Tibial nerve (tissue), 4 donors: Measurements from ENCODE around the gene POLR1C. TPM values are rescaled to one million over a fixed set of nuclear protein-coding genes. Genes with fewer than 3 reads are reported as not detected.

Experiments used
- DNase-seq, 2 donors: peaks; one replicate each; pipeline ENCODE4 v3.0.0-alpha.2; 2019; ENCODE audit warnings: low spot score in 2 of 2
- H3K27ac ChIP-seq, 4 donors: fragments of 200-600 bp; sonication (generic) in 3 of 4; one replicate each; pipeline ENCODE4 v1.5.1; 2017 to 2019; ENCODE audit warnings: mild to moderate bottlenecking in 1 of 4
- H3K27me3 ChIP-seq, 2 donors: fragments of 200-600 bp; sonication (generic) in 1 of 2; one replicate each; pipeline versions ENCODE4 v1.5.1 to v1.6.0; 2017 to 2019
- H3K36me3 ChIP-seq, 3 donors: fragments of 200-600 bp; sonication (generic); one replicate each; pipeline ENCODE4 v1.5.1; 2018 to 2019
- H3K4me1 ChIP-seq, 4 donors: fragments of 200-600 bp; sonication (generic) in 3 of 4; one replicate each; pipeline ENCODE4 v1.5.1; 2017 to 2019
- H3K4me3 ChIP-seq, 4 donors: fragments of 200-600 bp; sonication (generic) in 3 of 4; one replicate each; pipeline ENCODE4 v1.5.1; 2017 to 2019; ENCODE audit warnings: mild to moderate bottlenecking in 1 of 4, moderate library complexity in 1 of 4
- H3K9me3 ChIP-seq, 4 donors: fragments of 200-600 bp; sonication (generic) in 3 of 4; one replicate each; pipeline ENCODE4 v1.5.1; 2017 to 2019
- EP300 ChIP-seq, 2 donors: sonication (generic); formaldehyde crosslinking; IDR thresholded peaks; one replicate each; pipeline ENCODE4 v1.6.1; 2017; ENCODE audit warnings: antibody characterized with exemption in 2 of 2, mild to moderate bottlenecking in 1 of 2
- POLR2A ChIP-seq, 2 donors: fragments of 450-650 bp; IDR thresholded peaks; one replicate each; pipeline ENCODE4 v1.6.1; 2017; ENCODE audit warnings: antibody characterized with exemption in 2 of 2, mild to moderate bottlenecking in 2 of 2, moderate library complexity in 2 of 2
- WGBS, 2 donors: methylation state at CpG; one replicate each; pipeline ENCODE4 v1.1.5; 2018; 5-methylcytosine and 5-hydroxymethylcytosine counted together
- total RNA-seq, 4 donors: library from RNA; depleted of rRNA; stranded (reverse); fragments of >200 nt; gene quantifications; one replicate each; pipeline ENCODE4 v1.1.0, GENCODE V29; 2016
- TF ChIP-seq, protein P1 (sequence below), 5 experiments: fragments of 200-600 bp in 3 of 5; fragments of 450-650 bp in 2 of 5; sonication (generic) in 3 of 5; IDR thresholded peaks; one replicate each; pipeline ENCODE4 v1.5.1; 2016 to 2019; ENCODE audit warnings: antibody characterized with exemption in 5 of 5, mild to moderate bottlenecking in 3 of 5, moderate library complexity in 2 of 5

Gene POLR1C
- total RNA-seq, 4 donors from 2014 or later = 24.5 to 45.5 (median 29.7) TPM

DNA sequence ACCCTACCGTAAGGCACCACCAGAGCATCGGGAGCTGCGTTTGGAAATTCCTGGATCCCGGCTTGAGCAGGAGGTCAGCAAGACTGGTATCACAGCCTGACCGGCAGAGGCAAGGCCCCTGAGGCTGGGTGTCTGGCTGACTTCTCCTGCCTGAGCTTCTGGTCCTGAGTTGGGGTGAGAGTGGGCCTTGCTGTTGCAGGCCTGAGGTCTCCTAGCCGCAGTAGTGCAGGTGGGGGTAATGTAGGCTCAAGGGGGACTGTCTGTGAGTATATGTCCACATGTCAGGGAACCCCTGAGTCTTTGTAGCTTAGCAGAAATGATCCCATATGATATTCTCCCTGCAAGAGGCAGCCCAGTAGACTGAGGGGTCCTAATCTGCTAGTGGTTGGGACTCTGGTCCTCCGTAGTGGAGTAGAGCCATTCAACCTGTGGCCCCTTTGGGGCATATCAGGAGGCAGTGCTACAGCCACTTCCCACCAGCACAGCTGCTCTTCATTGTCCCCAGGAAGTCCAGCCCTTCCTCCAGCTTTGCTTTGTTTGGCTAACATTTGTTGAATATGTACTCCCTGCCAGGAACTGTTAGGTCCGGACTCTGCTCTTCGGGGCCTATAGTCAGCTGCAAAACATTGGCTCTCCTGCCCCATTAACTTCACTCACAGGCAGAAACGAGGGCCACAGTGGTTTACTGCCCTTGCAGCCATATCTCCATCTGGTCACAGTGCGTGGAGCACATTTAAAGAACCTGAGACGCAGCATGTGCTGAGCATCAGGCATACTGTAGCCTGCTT lies 17.7 kb upstream of the POLR1C start:
- DNase-seq = no peak
- H3K9me3 ChIP-seq = no peaks in the 10 kb centered on the region
- peaks cover 5 to 64% (median 5%) of the 10 kb centered on the region in 3 donors for H3K36me3 ChIP-seq
- H3K4me1 ChIP-seq = peaks cover 0 to 22% (median 10%) of the 10 kb centered on the region in 4 donors
- 65 to 79% methylated on average over 12 of the region's 12 CpGs for WGBS, 2 donors
- H3K27me3 ChIP-seq = no peaks in the 10 kb centered on the region
- H3K27ac ChIP-seq = peak overlapping the region in 1 of 4 donors; percentile 84
- TF ChIP-seq POLR2A (IDR thresholded peaks at IDR 0.05) = no peak
- TF ChIP-seq, protein P1, sequence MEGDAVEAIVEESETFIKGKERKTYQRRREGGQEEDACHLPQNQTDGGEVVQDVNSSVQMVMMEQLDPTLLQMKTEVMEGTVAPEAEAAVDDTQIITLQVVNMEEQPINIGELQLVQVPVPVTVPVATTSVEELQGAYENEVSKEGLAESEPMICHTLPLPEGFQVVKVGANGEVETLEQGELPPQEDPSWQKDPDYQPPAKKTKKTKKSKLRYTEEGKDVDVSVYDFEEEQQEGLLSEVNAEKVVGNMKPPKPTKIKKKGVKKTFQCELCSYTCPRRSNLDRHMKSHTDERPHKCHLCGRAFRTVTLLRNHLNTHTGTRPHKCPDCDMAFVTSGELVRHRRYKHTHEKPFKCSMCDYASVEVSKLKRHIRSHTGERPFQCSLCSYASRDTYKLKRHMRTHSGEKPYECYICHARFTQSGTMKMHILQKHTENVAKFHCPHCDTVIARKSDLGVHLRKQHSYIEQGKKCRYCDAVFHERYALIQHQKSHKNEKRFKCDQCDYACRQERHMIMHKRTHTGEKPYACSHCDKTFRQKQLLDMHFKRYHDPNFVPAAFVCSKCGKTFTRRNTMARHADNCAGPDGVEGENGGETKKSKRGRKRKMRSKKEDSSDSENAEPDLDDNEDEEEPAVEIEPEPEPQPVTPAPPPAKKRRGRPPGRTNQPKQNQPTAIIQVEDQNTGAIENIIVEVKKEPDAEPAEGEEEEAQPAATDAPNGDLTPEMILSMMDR (IDR thresholded peaks at IDR 0.05) = no peak
- TF ChIP-seq EP300 (IDR thresholded peaks at IDR 0.05) = no peak
- H3K4me3 ChIP-seq = no peak overlapping the region

DNA sequence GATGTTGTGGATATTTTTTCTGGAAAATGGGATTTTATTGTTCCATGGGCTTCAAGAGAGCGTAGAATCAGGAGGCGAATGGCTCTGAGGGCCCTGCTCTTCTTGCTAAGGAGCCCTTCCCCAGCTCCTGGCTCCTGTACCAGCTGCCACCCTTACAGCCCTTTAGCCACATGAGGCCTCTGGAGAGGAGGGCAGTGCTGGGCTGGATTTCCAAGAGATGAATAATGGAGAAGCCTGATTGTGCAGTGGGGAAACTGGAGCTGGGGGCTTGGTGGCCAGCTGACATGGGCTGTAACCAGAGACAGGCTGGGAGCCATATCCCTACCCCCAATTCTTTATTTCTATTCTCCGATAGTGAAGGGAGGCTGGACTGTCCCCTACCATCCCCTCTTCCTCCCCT lies 16.0 kb upstream of the POLR1C start:
- Histone ChIP-seq H3K9me3 (no peaks in the 10 kb centered on the region), H3K4me1 (peaks cover 0 to 12% (median 4%) of the 10 kb centered on the region in 4 donors), H3K4me3 (no peak overlapping the region), H3K27ac (no peak overlapping the region), H3K36me3 (peaks cover 5 to 81% (median 5%) of the 10 kb centered on the region in 3 donors), H3K27me3 (no peaks in the 10 kb centered on the region)
- 97 to 100% methylated on average over 3 of the region's 3 CpGs for WGBS, 2 donors
- DNase-seq = no peak
- TF ChIP-seq, protein P1 (IDR thresholded peaks at IDR 0.05) = no peak
- no peak for TF ChIP-seq POLR2A (IDR thresholded peaks at IDR 0.05)
- no peak for TF ChIP-seq EP300 (IDR thresholded peaks at IDR 0.05)

DNA sequence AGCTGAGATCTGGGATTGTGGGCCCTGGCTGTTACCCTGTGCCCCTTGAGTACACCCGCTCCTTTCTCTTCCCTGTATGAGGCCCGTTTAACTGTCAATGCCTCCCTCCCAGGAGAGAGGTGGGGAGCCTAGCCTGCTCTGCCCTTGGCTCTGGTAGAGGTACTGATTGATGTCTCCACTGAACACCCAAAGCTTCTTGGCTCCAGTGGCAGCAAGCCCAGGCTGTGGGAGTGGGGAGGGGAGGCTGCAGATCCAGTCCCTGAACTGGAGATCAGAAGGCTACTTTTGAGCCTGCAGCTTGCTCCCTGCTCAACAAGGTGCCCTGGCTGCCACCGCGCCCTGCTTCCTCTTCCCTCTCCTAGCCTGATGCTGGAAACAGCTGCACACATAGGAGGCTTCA lies 14.2 kb upstream of the POLR1C start:
- Histone ChIP-seq H3K27ac (no peak overlapping the region), H3K27me3 (no peaks in the 10 kb centered on the region), H3K9me3 (no peaks in the 10 kb centered on the region), H3K4me3 (no peak overlapping the region), H3K4me1 (peaks cover 0 to 9% (median 1%) of the 10 kb centered on the region in 4 donors), H3K36me3 (peaks cover 5 to 85% (median 5%) of the 10 kb centered on the region in 3 donors)
- no peak for DNase-seq
- WGBS, 2 donors = 77 to 84% methylated on average over 2 to 4 of the region's 4 CpGs
- TF ChIP-seq EP300 (IDR thresholded peaks at IDR 0.05) = no peak
- TF ChIP-seq, protein P1 (IDR thresholded peaks at IDR 0.05) = no peak
- TF ChIP-seq POLR2A (IDR thresholded peaks at IDR 0.05) = no peak

DNA sequence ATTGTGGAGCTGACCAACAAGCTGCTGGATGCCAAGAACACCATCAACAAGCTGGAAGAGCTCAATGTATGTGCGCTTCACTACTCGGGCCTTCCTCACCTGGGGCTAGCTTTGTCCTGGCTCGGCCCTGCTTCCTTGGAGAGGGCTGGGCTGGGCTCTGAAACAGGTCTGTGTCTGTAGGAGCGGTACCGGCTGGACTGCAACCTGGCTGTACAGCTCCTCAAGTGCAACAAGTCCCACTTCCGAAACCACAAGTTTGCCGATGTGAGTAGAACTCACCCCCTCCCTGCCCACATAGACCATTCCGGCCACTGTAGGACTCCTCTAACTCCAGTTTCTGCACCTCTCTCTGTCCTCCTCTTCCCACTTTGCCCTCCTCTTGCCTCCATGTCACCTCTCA lies 13.4 kb upstream of the POLR1C start:
- Histone ChIP-seq H3K27ac (no peak overlapping the region), H3K9me3 (no peaks in the 10 kb centered on the region), H3K4me1 (peaks cover 0 to 9% (median 1%) of the 10 kb centered on the region in 4 donors), H3K36me3 (peaks cover 5 to 78% (median 5%) of the 10 kb centered on the region in 3 donors), H3K4me3 (no peak overlapping the region), H3K27me3 (no peaks in the 10 kb centered on the region)
- TF ChIP-seq POLR2A (IDR thresholded peaks at IDR 0.05) (no peak), EP300 (IDR thresholded peaks at IDR 0.05) (no peak)
- TF ChIP-seq, protein P1 (IDR thresholded peaks at IDR 0.05) = no peak
- no peak for DNase-seq
- WGBS, 2 donors = 85 to 94% methylated on average over 3 to 8 of the region's 8 CpGs
